Sigmoid colon (tissue), 4 donors: ENCODE measurements around the gene RFNG.

Experiments
- POLR2A ChIP-seq, 2 donors: fragments of 450-650 bp; IDR thresholded peaks; one replicate each; pipeline ENCODE4 v1.6.1; 2016; ENCODE audit warnings: antibody characterized with exemption in 2 of 2, mild to moderate bottlenecking in 2 of 2, moderate library complexity in 2 of 2
- POLR2AphosphoS5 ChIP-seq, 4 donors: sonication (generic); formaldehyde crosslinking; IDR thresholded peaks; one replicate each; pipeline ENCODE4 v1.6.1; 2017; ENCODE audit warnings: antibody characterized with exemption in 4 of 4
- TF ChIP-seq, protein P1 (sequence below), 4 experiments: fragments of 450-650 bp in 3 of 4; fragments of 200-600 bp in 1 of 4; IDR thresholded peaks; one replicate each; pipeline ENCODE4 v1.5.1; 2016 to 2019; ENCODE audit warnings: antibody characterized with exemption in 4 of 4, mild to moderate bottlenecking in 3 of 4, moderate library complexity in 2 of 4

DNA sequence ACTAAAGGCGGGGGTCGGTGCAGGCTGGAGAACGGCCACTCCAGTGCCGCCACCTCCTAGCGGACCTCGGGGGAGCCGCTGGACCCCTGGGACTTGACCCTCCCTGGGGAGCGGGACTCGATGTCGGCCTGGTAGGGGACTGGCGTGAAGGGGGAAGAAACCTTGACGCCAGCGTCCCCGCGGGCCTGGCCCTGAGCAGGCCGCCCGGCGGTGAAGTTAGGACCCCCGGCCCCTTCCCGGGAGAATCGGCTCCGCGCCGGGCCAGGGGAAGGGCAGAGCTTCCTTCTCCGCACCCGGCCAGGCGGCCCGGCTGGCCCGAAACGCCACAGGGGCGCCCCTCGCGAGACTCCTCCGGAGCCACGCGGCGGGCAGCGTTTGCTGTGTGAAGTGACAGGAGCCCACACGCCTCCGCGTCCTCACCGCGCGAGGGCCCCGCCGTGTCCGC is 13.6 kb upstream of the RFNG start:
- TF ChIP-seq, protein P1, sequence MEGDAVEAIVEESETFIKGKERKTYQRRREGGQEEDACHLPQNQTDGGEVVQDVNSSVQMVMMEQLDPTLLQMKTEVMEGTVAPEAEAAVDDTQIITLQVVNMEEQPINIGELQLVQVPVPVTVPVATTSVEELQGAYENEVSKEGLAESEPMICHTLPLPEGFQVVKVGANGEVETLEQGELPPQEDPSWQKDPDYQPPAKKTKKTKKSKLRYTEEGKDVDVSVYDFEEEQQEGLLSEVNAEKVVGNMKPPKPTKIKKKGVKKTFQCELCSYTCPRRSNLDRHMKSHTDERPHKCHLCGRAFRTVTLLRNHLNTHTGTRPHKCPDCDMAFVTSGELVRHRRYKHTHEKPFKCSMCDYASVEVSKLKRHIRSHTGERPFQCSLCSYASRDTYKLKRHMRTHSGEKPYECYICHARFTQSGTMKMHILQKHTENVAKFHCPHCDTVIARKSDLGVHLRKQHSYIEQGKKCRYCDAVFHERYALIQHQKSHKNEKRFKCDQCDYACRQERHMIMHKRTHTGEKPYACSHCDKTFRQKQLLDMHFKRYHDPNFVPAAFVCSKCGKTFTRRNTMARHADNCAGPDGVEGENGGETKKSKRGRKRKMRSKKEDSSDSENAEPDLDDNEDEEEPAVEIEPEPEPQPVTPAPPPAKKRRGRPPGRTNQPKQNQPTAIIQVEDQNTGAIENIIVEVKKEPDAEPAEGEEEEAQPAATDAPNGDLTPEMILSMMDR (IDR thresholded peaks at IDR 0.05), result no peak
- TF ChIP-seq POLR2AphosphoS5 (IDR thresholded peaks at IDR 0.05) (no peak), POLR2A (IDR thresholded peaks at IDR 0.05) (no peak)
